ENCODE results near the gene ZBTB20. TPM values are rescaled to one million over a fixed set of nuclear protein-coding genes. Genes with fewer than 3 reads are reported as not detected.

Gene ZBTB20
- total and polyA plus RNA-seq, 12 donors = 2.8 to 167 (median 108) TPM

GRCh38 chr3:114484919-114485318 is 662.2 kb downstream of the ZBTB20 start:
- intact Hi-C loops (cut with DNase I) = no loop called here
- no peak for DNase-seq
- Histone ChIP-seq H3K9me3 (replicated peaks in 1 of 3) (no peaks in the 10 kb centered on the region), H3K4me3 (no peak overlapping the region), H3K27me3 (no peaks in the 10 kb centered on the region), H3K4me1 (replicated peaks in 1 of 2) (peaks cover 0 to 21% of the 10 kb centered on the region in 2 donors), H3K36me3 (replicated peaks in 1 of 2) (no peaks in the 10 kb centered on the region), H3K27ac (no peak overlapping the region)
- WGBS, 4 donors = 73 to 86% (median 79%) methylated on average over 3 of the region's 3 CpGs
- TF ChIP-seq CTCF (IDR thresholded peaks at IDR 0.05) (no peak), POLR2A (IDR thresholded peaks at IDR 0.05) (no peak)

GRCh38 chr3:114481113-114481512 is 666.0 kb downstream of the ZBTB20 start:
- intact Hi-C loops (cut with DNase I) = no loop called here
- Histone ChIP-seq H3K4me3 (no peak overlapping the region), H3K36me3 (replicated peaks in 1 of 2) (no peaks in the 10 kb centered on the region), H3K27ac (no peak overlapping the region), H3K27me3 (no peaks in the 10 kb centered on the region), H3K9me3 (replicated peaks in 1 of 3) (no peaks in the 10 kb centered on the region), H3K4me1 (replicated peaks in 1 of 2) (peaks cover 0 to 26% of the 10 kb centered on the region in 2 donors)
- TF ChIP-seq CTCF (IDR thresholded peaks at IDR 0.05) (no peak), POLR2A (IDR thresholded peaks at IDR 0.05) (no peak)
- DNase-seq = no peak
- WGBS, 4 donors = 85 to 93% (median 91%) methylated on average over 7 of the region's 7 CpGs

GRCh38 chr3:114480442-114480841 is 666.6 kb downstream of the ZBTB20 start:
- intact Hi-C loops (cut with DNase I) = no loop called here
- no peak overlapping the region for H3K4me3 ChIP-seq
- no peak overlapping the region for H3K27ac ChIP-seq
- DNase-seq = no peak
- 64 to 71% (median 68%) methylated on average over 3 of the region's 3 CpGs for WGBS, 4 donors
- TF ChIP-seq CTCF (IDR thresholded peaks at IDR 0.05) = no peak
- no peak for TF ChIP-seq POLR2A (IDR thresholded peaks at IDR 0.05)
- H3K27me3 ChIP-seq = no peaks in the 10 kb centered on the region
- H3K36me3 ChIP-seq (replicated peaks in 1 of 2) = no peaks in the 10 kb centered on the region
- no peaks in the 10 kb centered on the region for H3K9me3 ChIP-seq (replicated peaks in 1 of 3)
- H3K4me1 ChIP-seq (replicated peaks in 1 of 2) = peaks cover 0 to 26% of the 10 kb centered on the region in 2 donors

GRCh38 chr3:114478801-114479200 is 668.3 kb downstream of the ZBTB20 start:
- Histone ChIP-seq H3K27ac (no peak overlapping the region), H3K4me3 (no peak overlapping the region), H3K36me3 (replicated peaks in 1 of 2) (no peaks in the 10 kb centered on the region), H3K4me1 (replicated peaks in 1 of 2) (peaks cover 0 to 21% of the 10 kb centered on the region in 2 donors), H3K27me3 (no peaks in the 10 kb centered on the region), H3K9me3 (replicated peaks in 1 of 3) (no peaks in the 10 kb centered on the region)
- no peak for DNase-seq
- TF ChIP-seq POLR2A (IDR thresholded peaks at IDR 0.05) (no peak), CTCF (IDR thresholded peaks at IDR 0.05) (no peak)
- intact Hi-C loops (cut with DNase I) = no loop called here
